HG03432 (cell line): ENCODE measurements around the gene FADS2.
A peak's percentile ranks its signal among the peaks of the same experiment; 100 is the strongest.

Experiments
- ATAC-seq: cut with Tn5 transposase; IDR thresholded peaks from one replicate; pipeline ENCODE4 v1.9.1; 2021; ENCODE audit warnings: mild to moderate bottlenecking, moderate library complexity; ENCODE audit not compliant: unreplicated experiment

Gene FADS2

DNA sequence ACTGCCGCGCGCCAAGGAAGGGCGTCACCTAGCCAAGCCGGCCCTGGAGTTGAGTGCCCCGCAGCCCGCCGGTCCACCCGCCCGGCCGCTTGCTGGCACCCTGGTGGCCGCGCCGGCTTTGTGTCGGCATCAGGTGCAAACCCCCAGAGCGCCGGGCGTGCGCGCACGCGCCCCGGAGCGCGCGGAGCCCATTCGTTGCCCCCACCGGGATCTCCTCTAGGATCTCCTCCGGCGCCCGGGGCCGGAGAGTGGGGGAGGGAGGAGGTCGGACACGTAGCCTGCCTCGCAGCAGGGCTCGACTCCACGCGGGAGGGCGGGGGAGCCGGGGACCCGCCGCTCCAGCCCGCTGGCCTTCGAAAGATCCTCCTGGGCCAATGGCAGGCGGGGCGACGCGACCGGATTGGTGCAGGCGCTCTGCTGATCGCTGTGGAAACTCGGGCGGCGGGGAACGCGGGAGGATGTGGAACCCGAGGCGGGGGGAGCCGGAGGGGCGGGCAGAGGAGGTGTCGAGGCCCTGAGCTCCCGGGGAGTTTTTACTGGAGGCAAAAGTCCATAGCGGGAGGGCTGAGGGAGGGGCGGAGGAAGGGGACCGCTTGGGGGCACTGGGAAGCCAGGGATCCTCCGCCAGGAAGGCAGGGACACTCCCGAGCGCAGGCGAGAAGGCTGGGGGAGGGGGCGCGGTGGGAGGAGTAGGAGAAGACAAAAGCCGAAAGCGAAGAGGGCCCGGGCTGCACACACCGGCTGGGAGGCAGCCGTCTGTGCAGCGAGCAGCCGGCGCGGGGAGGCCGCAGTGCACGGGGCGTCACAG, at the start of gene FADS2:
FADS2 (plus strand) TSS at position 730 of the 808 bp plus-strand sequence. CDS start 91 bp downstream, outside the sequence.
- ATAC-seq, result peak; percentile 83

DNA sequence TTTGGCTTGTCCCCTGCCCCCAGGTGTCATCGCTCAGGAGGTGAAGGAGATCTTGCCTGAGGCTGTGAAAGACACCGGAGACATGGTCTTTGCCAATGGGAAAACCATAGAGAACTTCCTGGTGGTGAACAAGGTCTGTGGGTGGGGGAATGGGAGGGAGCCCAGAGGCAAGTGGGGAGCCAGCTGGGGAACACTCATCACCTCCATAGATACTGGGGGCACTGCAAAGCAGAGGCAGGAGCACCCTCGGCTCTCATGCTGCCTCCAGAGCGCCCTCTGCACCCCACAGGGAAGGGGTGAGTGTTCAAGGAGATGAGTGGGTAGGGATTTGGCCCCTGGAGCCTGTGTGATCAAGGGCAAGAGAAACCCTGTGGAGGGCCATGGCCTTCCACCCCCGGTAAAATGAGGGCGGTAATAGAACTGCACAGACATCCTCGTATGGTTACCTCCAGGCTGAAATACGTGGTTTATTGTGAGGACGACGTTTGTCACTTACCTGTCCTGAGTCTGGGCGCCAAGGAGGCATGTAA, 49.7 kb upstream of the FADS2 start:
- ATAC-seq, result no peak

DNA sequence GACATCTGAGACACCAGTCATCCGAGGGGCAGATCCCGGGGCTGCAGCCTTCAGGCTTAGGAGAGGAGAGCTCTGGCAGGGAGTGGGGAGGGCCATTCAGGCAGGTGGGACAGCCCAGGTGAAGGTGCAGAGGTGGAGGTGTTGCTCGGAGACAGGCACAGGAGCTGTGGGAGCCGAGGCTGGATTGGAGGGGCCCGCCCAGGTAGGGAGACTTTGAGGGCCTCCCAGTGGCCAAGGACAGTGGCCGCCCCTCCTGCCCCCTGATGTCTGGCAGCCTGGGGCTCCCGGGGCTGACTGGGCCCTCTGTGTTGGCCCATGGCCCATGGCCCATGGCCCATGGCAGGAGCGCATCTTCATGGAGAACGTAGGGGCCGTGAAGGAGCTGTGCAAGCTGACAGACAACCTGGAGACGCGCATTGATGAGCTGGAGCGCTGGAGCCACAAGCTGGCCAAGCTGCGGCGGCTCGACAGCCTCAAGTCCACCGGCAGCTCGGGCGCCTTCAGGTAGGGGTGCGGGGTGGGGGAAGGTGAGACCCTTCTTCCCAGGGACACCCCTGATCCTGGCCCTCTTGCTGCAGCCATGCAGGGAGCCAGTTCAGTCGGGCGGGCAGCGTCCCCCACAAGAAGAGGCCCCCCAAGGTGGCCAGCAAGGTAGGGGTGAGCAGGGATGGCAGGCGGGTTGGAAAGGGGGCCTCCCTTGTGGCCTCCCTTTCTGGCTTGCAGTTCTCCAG, 49.0 kb upstream of the FADS2 start:
- no peak for ATAC-seq

DNA sequence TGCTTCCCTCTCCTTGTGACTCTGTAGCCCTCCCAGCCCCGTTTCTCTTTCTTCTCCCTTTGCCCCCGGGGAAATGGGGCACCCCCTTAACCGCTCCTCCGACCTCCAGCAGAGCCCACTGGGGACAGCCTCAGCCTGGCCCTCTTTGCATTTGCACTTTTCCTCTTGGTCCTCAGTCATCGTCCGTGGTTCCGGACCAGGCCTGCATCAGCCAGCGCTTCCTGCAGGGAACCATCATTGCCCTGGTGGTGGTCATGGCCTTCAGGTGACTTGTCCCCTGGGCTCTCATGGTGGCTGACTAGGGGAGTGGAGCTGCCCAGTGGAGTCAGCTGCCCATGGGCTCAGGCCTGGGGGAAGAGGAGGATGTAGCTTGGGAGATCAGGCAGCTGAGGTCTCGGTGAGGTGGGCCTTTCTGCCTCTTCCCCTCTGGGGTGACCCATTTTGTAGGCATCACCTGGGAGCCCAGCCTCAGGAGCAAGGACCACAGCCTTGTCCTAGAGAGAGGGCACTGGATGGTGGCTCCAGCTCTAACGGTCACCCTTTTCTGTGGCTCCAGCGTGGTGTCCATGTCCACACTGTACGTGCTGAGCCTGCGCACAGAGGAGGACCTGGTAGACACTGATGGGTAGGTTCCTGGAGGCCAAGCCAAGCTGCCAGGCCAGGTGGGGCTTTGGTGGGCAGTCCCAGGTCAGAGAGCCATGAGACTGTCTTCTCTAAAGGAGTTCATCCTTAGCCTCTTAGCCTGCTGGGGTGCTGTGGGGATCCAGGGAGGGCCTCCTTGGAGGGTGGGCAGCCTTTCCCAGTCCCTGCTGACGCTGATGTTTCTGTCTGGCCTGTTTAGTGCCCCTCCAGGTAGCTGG, 48.2 kb upstream of the FADS2 start:
- no peak for ATAC-seq

GRCh38 chr11:61780581-61781162, 47.4 kb upstream of the FADS2 start:
- ATAC-seq, result no peak

DNA sequence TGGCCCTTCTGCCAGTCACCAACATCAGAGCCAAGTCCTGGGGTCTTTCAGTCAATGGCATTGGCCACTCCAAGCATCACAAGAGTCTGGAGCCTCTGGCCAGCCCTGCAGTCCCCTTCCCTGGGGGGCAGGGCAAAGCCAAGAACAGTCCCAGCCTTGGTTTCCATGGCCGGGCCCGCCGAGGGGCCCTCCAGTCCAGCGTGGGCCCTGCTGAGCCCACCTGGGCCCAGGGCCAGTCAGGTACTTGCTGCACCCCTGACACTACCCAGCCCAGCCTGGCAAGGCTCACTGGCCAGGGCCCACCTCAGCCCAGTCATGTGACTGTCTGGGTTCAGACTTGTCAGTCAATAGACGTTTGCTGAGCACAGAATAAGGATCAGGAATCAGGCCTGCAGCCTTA, 46.5 kb upstream of the FADS2 start:
- ATAC-seq, result no peak

- no peak for ATAC-seq
These were observed 45.8 kb upstream of the FADS2 start for GRCh38 chr11:61782299-61782698.

GRCh38 chr11:61782841-61783240, 45.3 kb upstream of the FADS2 start:
- no peak for ATAC-seq

GRCh38 chr11:61783717-61784505, 44.2 kb upstream of the FADS2 start:
- no peak for ATAC-seq

- no peak for ATAC-seq
These were observed 43.6 kb upstream of the FADS2 start for GRCh38 chr11:61784506-61784805.

- no peak for ATAC-seq
These were observed 42.2 kb upstream of the FADS2 start for GRCh38 chr11:61785837-61786402.

- no peak for ATAC-seq
These were observed 40.1 kb upstream of the FADS2 start for GRCh38 chr11:61787928-61788491.

GRCh38 chr11:61791737-61792309, 36.3 kb upstream of the FADS2 start:
- peak; percentile 35 for ATAC-seq

DNA sequence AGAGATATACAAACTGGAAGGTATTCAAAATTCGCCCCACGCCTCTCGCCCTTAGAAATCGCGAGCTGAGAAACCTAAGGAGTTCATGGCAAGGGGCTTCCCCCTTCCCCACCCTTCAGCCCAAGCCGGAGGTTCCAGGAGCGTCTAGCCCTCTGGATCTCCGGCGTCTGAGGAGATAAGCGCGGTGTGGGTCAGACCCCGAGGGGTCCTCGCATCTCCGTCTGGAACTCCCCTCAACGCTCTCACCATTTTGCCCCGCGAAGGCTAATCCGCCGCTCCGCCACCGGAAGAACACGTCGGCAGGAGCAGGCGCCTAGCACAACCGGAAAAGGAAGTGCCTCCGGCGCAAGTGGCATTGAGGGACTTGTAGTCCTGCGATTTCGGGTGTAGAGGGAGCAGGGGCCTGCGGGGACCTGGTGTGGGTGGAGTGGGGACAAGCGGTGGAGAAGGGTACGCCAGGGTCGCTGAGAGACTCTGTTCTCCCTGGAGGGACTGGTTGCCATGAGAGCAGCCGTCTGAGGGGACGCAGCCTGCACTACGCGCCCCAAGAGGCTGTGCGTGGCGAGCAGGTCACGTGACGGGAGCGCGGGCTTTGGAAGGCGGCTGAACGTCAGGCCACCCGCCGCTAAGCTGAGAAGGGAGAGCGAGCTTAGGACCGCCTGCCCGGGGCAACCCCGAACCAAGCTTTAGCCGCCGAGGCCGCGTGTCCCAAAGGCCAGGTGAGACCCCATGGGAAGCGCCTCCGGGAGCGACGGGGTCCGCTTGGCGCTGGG, 35.6 kb upstream of the FADS2 start, which contains the start of the genes FEN1 and TMEM258:
FEN1 (plus strand) TSS at position 602 of the 773 bp plus-strand sequence. CDS start 2,451 bp downstream, outside the sequence.
TMEM258 (minus strand) TSS at position 290 of the 773 bp plus-strand sequence; CDS start at position 249, 41 bp downstream.
- peak; percentile 88 for ATAC-seq

DNA sequence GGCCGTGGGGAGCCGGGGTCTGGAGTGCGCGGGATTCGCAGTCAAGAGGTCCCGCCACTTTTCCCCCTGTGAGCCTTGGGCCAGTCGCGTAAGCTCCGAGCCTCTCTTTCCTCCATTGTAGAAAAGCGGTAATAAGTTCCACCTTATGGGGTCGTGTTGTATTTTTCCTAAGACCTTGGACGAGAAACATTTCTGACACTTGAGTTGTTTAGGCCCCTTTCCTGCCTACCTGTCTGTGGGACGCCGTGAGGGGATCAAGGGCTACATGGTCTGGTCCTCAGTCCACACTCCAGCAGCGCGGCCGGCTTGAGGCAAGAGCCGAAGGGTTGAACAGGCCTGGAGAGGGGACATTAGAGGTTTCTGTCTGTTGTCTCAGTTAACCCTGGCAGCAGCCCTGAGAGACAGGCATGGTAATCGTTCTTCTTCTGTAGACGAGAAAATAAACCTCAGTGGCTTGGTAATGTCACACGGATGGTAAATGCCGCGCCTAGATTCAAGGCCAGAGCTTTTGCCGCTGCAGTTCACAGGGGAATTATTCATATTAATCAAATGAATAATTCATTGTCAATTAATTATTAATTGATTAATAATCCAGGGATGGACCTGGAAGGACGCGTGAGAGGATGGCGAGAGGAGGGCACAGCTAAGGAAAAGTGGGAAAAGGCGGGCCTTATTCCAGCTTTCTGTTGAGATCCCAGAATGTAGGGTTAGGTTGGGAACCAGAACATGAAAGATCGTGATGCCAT, 34.8 kb upstream of the FADS2 start:
- ATAC-seq, result no peak

DNA sequence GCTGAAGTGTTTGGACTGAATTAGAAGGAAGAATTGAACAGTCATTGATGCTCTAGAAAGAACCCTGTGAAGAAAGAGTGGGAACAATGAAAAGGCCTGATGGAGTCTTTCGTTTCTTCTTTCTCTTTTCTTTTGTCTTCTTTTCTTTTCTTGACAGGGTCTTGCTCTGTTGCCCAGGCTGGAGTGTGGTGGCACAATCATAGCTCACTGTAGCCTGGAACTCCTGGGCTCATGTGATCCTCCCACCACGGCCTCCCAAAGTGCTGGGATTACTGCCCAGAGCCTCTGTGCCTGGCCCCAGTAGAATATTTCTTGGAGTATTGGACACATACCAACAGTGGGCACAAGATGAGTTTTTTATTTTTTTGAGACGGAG, 34.3 kb upstream of the FADS2 start:
- no peak for ATAC-seq

DNA sequence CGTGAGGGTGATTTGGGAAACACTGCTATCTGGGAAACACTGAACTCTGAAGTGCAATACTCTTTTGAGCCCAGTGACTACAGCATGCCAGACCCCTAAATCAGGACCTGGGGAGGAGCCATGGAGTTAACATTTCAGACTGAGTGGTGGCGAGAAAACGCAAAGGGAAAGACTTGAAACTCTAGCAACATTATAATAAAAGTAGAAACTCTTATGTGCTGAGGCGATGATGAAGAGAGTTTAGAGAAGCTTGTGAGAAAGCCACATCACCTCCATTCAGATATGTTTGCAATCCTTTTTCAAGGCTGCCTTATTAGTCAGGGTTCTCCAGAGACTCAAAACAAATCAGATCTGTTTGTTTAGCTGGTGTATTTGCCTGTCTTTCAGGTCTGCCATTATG, 33.5 kb upstream of the FADS2 start:
- ATAC-seq, result no peak
